ENCODE measurements around the gene MFAP3. TPM values are rescaled to one million over a fixed set of nuclear protein-coding genes. Genes with fewer than 3 reads are reported as not detected.

The MFAP3 gene
- total RNA-seq, 1 donor from 2014 or later = 24.3 TPM

DNA sequence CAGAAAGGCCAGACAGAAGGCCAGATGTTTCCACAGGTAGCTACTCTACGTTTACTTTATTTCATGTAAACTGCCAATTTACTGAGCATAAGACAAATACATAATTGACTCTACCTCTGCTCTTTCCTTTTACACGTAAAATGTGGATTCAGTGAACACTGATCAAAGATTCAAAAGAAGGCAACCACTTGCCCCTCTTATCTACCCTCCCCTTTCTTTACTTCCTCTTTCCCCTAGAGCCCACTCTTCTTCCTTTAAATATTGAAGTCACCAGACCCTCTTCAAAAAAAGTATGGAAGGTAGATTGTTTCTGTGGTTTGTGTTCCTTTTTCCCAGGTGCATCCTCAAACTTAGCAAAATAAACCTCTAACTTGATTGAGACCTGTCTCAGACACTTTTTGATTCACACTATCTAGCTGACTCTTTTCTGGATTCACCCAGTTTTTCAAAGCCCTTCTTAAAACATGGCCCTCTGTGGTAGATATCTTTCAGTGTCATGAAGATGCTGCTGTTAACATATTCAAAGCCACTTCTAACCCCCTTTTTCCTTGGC lies 6.8 kb upstream of the MFAP3 start:
- no peaks in the 10 kb centered on the region for H3K9me3 Mint-ChIP-seq

GRCh38 chr5:154034944-154035343 lies 3.8 kb upstream of the MFAP3 start:
- Mint-ChIP-seq H3K36me3 (ENCODE audit: low read depth) (peaks cover 25% of the 10 kb centered on the region), H3K27ac (no peak overlapping the region), H3K27me3 (ENCODE audit: insufficient read depth) (no peaks in the 10 kb centered on the region), H3K4me1 (ENCODE audit: low read depth) (peaks cover 26% of the 10 kb centered on the region), H3K4me3 (no peak overlapping the region), H3K9me3 (no peaks in the 10 kb centered on the region)
- DNase-seq (ENCODE audit: low spot score) = no peak
- intact Hi-C loops (cut with micrococcal nuclease) = loop anchor here (5.0 kb wide), 2 partner anchors 678 to 907 kb away; partner anchors contain the start of gene MRPL22

More for the DNA sequence above, 6.8 kb upstream of the MFAP3 start:
- Mint-ChIP-seq H3K4me3 (no peak overlapping the region), H3K36me3 (ENCODE audit: low read depth) (peaks cover 23% of the 10 kb centered on the region), H3K4me1 (ENCODE audit: low read depth) (peaks cover 3% of the 10 kb centered on the region), H3K27me3 (ENCODE audit: insufficient read depth) (no peaks in the 10 kb centered on the region), H3K27ac (no peak overlapping the region)
- no peak for DNase-seq (ENCODE audit: low spot score)
- intact Hi-C loops (cut with micrococcal nuclease) = no loop called here

GRCh38 chr5:154038261-154038706 lies 483 bp upstream of the MFAP3 start:
- peaks cover 17% of the 10 kb centered on the region for H3K36me3 Mint-ChIP-seq (ENCODE audit: low read depth)
- DNase-seq (ENCODE audit: low spot score) = no peak
- H3K27me3 Mint-ChIP-seq (ENCODE audit: insufficient read depth) = no peaks in the 10 kb centered on the region
- no peaks in the 10 kb centered on the region for H3K9me3 Mint-ChIP-seq
- intact Hi-C loops (cut with micrococcal nuclease) = loop anchor here (1.0 to 5.0 kb wide), 9 partner anchors 37 to 904 kb away; partner anchors contain the start of genes CNOT8, LARP1, MRPL22 and SAP30L
- H3K27ac Mint-ChIP-seq = peak overlapping the region; percentile 94
- H3K4me1 Mint-ChIP-seq (ENCODE audit: low read depth) = peaks cover 50% of the 10 kb centered on the region
- peak overlapping the region; percentile 98 for H3K4me3 Mint-ChIP-seq

- Mint-ChIP-seq H3K27ac (peak overlapping the region; percentile 94), H3K27me3 (ENCODE audit: insufficient read depth) (no peaks in the 10 kb centered on the region), H3K9me3 (no peaks in the 10 kb centered on the region), H3K36me3 (ENCODE audit: low read depth) (peaks cover 14% of the 10 kb centered on the region), H3K4me3 (peak overlapping the region; percentile 98), H3K4me1 (ENCODE audit: low read depth) (peaks cover 50% of the 10 kb centered on the region)
- intact Hi-C loops (cut with micrococcal nuclease) = loop anchor here (2.0 to 5.0 kb wide), 6 partner anchors 65 to 903 kb away; partner anchors contain the start of genes CNOT8, LARP1 and MRPL22
- no peak for DNase-seq (ENCODE audit: low spot score)
These were observed 677 bp downstream of the MFAP3 start for GRCh38 chr5:154039458-154039829.

DNA sequence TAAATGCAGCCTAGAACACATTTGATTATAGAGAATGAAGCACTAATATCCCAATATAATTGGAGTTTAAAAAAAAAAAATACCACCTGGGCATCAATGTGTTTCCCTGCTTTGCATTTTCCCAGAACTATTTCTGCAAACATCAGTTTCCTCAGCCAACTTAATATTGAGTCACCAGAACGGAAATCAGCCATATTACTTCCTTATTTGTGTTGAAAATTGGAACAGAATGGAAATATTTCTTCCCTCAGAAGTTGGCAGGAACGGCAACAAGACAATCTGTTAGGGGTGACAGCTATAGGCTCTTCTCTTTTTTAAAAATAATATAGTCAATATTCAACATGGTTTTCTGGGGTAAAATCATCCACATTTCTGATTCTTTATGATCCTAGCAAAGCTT lies 4.0 kb downstream of the MFAP3 start:
- intact Hi-C loops (cut with micrococcal nuclease) = no loop called here
- no peaks in the 10 kb centered on the region for H3K27me3 Mint-ChIP-seq (ENCODE audit: insufficient read depth)
- H3K4me1 Mint-ChIP-seq (ENCODE audit: low read depth) = peaks cover 65% of the 10 kb centered on the region
- H3K36me3 Mint-ChIP-seq (ENCODE audit: low read depth) = peaks cover 21% of the 10 kb centered on the region
- no peaks in the 10 kb centered on the region for H3K9me3 Mint-ChIP-seq
- H3K4me3 Mint-ChIP-seq = no peak overlapping the region
- DNase-seq (ENCODE audit: low spot score) = no peak
- H3K27ac Mint-ChIP-seq = no peak overlapping the region

GRCh38 chr5:154044099-154044498 lies 5.3 kb downstream of the MFAP3 start:
- Mint-ChIP-seq H3K27ac (no peak overlapping the region), H3K9me3 (no peaks in the 10 kb centered on the region), H3K27me3 (ENCODE audit: insufficient read depth) (no peaks in the 10 kb centered on the region), H3K4me1 (ENCODE audit: low read depth) (peaks cover 55% of the 10 kb centered on the region), H3K4me3 (no peak overlapping the region), H3K36me3 (ENCODE audit: low read depth) (peaks cover 19% of the 10 kb centered on the region)
- intact Hi-C loops (cut with micrococcal nuclease) = no loop called here
- DNase-seq (ENCODE audit: low spot score) = no peak

DNA sequence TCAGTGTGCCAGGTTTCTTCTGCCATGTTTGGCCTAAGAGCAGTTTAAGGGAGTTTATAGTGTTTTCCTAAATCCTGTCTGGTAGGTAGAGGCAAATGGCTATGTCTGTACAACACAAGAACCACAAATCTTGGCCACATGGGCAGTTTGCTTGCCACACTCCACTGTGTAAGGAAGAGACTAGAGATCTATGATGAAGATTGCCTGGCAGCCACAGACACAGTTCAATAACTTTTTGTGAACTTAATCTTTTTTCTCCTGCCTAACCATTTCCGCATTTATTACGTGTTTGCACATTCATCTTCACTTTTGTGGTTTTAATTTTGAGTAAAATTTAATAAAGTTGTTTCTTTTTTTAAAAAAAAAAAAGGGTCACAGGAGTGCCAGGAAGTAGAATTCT lies 5.8 kb downstream of the MFAP3 start:
- H3K4me3 Mint-ChIP-seq = no peak overlapping the region
- intact Hi-C loops (cut with micrococcal nuclease) = no loop called here
- H3K36me3 Mint-ChIP-seq (ENCODE audit: low read depth) = peaks cover 19% of the 10 kb centered on the region
- DNase-seq (ENCODE audit: low spot score) = no peak
- no peaks in the 10 kb centered on the region for H3K27me3 Mint-ChIP-seq (ENCODE audit: insufficient read depth)
- H3K9me3 Mint-ChIP-seq = no peaks in the 10 kb centered on the region
- no peak overlapping the region for H3K27ac Mint-ChIP-seq
- H3K4me1 Mint-ChIP-seq (ENCODE audit: low read depth) = peaks cover 50% of the 10 kb centered on the region

DNA sequence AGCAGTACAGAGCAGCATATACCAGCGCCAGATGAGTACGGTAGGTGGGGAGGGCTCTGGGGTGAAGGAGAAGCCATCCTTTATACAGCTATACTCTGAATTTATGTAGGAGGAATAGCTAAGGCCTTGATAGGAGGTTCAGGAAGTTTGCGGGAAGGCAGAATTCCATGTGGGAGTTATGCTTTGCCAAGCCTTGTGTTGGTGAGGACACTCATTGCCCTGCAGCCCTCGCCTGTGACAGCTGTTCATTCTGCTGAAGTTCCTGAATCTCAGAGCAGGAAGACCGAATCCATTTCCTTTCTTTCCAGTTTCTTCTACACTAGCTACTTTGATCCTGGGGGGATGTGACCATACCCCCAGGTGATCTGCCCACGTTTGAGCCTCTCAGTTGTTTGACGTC lies 7.7 kb downstream of the MFAP3 start:
- H3K27ac Mint-ChIP-seq = no peak overlapping the region
- H3K4me1 Mint-ChIP-seq (ENCODE audit: low read depth) = peaks cover 39% of the 10 kb centered on the region
- intact Hi-C loops (cut with micrococcal nuclease) = no loop called here
- no peaks in the 10 kb centered on the region for H3K9me3 Mint-ChIP-seq
- H3K36me3 Mint-ChIP-seq (ENCODE audit: low read depth) = peaks cover 23% of the 10 kb centered on the region
- no peaks in the 10 kb centered on the region for H3K27me3 Mint-ChIP-seq (ENCODE audit: insufficient read depth)
- DNase-seq (ENCODE audit: low spot score) = no peak
- H3K4me3 Mint-ChIP-seq = no peak overlapping the region

DNA sequence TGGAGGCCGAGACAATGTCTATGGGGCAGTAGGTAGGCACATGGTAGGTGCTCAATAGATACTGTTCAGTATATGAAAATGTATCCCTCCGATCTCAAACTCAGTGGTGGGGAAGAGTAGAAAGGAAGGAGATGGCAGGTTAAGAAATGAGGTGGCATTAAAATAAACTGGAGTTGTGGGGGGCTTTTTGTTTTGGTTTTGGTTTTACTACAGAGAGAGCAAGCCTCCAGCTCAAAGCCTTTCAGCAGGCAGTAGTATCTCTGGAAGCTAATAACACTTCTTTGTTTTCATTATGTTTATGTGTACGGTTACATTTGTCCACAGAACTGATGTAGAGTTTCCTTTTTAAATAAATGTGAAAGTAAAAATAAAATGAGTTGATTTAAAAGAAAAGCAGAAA lies 8.6 kb downstream of the MFAP3 start:
- no peak overlapping the region for H3K27ac Mint-ChIP-seq
- no peak overlapping the region for H3K4me3 Mint-ChIP-seq

DNA sequence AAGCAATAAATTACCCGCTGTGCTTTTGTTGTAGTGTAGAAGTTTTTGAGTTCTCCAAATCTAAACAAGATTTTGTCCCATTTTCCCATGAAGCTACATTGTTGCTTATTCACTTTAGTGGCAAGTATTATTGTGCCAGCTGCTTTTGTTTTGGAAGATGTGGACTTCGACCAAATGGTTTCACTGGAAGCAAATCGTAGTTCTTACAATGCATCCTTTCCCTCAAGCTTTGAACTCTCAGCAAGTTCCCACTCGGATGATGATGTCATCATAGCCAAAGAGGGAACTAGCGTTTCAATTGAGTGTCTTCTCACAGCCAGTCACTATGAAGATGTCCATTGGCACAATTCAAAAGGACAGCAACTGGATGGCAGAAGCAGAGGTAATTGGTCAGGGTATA lies 10.9 kb downstream of the MFAP3 start:
- Mint-ChIP-seq H3K27me3 (ENCODE audit: insufficient read depth) (no peaks in the 10 kb centered on the region), H3K27ac (no peak overlapping the region), H3K9me3 (no peaks in the 10 kb centered on the region), H3K4me3 (no peak overlapping the region), H3K36me3 (ENCODE audit: low read depth) (peaks cover 37% of the 10 kb centered on the region), H3K4me1 (ENCODE audit: low read depth) (peaks cover 26% of the 10 kb centered on the region)
- DNase-seq (ENCODE audit: low spot score) = no peak
- intact Hi-C loops (cut with micrococcal nuclease) = no loop called here

More for the DNA sequence above, 8.6 kb downstream of the MFAP3 start:
- Mint-ChIP-seq H3K27me3 (ENCODE audit: insufficient read depth) (no peaks in the 10 kb centered on the region), H3K36me3 (ENCODE audit: low read depth) (peaks cover 25% of the 10 kb centered on the region), H3K4me1 (ENCODE audit: low read depth) (peaks cover 31% of the 10 kb centered on the region), H3K9me3 (no peaks in the 10 kb centered on the region)
- intact Hi-C loops (cut with micrococcal nuclease) = no loop called here
- no peak for DNase-seq (ENCODE audit: low spot score)

DNA sequence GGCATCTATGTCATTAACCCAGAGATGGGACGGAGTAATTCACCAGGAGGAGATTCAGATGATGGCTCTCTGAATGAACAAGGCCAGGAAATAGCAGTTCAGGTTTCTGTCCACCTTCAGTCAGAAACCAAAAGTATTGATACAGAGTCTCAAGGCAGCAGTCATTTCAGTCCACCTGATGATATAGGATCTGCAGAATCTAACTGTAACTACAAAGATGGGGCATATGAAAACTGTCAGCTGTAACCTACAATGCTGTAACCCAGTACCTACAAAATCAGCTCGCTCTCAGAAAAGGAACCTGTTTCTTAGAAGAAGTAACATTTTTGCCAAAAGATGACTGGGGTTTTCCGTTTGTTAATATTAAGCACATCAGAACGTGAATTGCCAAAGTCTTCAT lies 14.7 kb downstream of the MFAP3 start:
- peaks cover 32% of the 10 kb centered on the region for H3K36me3 Mint-ChIP-seq (ENCODE audit: low read depth)
- no peak overlapping the region for H3K27ac Mint-ChIP-seq
- H3K9me3 Mint-ChIP-seq = no peaks in the 10 kb centered on the region
- H3K4me3 Mint-ChIP-seq = no peak overlapping the region
- no peak for DNase-seq (ENCODE audit: low spot score)
- H3K4me1 Mint-ChIP-seq (ENCODE audit: low read depth) = peaks cover 9% of the 10 kb centered on the region
- intact Hi-C loops (cut with micrococcal nuclease) = no loop called here
- no peaks in the 10 kb centered on the region for H3K27me3 Mint-ChIP-seq (ENCODE audit: insufficient read depth)

GRCh38 chr5:154055201-154055600 lies 16.4 kb downstream of the MFAP3 start:
- Mint-ChIP-seq H3K9me3 (no peaks in the 10 kb centered on the region), H3K27me3 (ENCODE audit: insufficient read depth) (no peaks in the 10 kb centered on the region), H3K36me3 (ENCODE audit: low read depth) (peaks cover 26% of the 10 kb centered on the region), H3K4me1 (ENCODE audit: low read depth) (peaks cover 18% of the 10 kb centered on the region), H3K4me3 (no peak overlapping the region), H3K27ac (no peak overlapping the region)
- DNase-seq (ENCODE audit: low spot score) = no peak
- intact Hi-C loops (cut with micrococcal nuclease) = no loop called here

GRCh38 chr5:154058055-154059038 lies 19.6 kb downstream of the MFAP3 start:
- H3K4me3 Mint-ChIP-seq = no peak overlapping the region
- H3K36me3 Mint-ChIP-seq (ENCODE audit: low read depth) = peaks cover 17% of the 10 kb centered on the region
- H3K27ac Mint-ChIP-seq = no peak overlapping the region
- intact Hi-C loops (cut with micrococcal nuclease) = no loop called here
- peaks cover under 1% of the 10 kb centered on the region for H3K27me3 Mint-ChIP-seq (ENCODE audit: insufficient read depth)
- no peak for DNase-seq (ENCODE audit: low spot score)
- H3K4me1 Mint-ChIP-seq (ENCODE audit: low read depth) = peaks cover 18% of the 10 kb centered on the region
- H3K9me3 Mint-ChIP-seq = no peaks in the 10 kb centered on the region

Data from activated T-helper 1 cell treated with anti-CD3 and anti-CD28 coated beads, Interleukin-12 subunit alpha, Interleukin-12 subunit beta, Interleukin-2, Interleukin-4 antibody, amounts not matched to agents 30 ng/mL and 10 ng/mL and 1 ng/mL, durations not matched to agents 14 hours and 24 hours and 36 hours (primary cell).